A549 (cell line): Measurements from ENCODE around the gene SLIT3. TPM values are rescaled to one million over a fixed set of nuclear protein-coding genes. Genes with fewer than 3 reads are reported as not detected.

Experiments used
- ATAC-seq, 2 experiments: fragments of 200-7000 bp in 1 of 2; fragments of >200 bp in 1 of 2; cut with Nextera tagmentation in 1 of 2; cut with Tn5 transposase in 1 of 2; 3 replicates each; pipeline versions ENCODE4 v1.8.0 to v1.9.1; 2018 to 2020; ENCODE audit warnings: mild to moderate bottlenecking in 1 of 2, moderate library complexity in 1 of 2
- CTCF ChIA-PET: fragments of 300-600 bp; sonication (Branson Sonifier 250); formaldehyde crosslinking; extraction: SDS; loops from one replicate; lab custom pipeline; 2021; ENCODE audit warnings: antibody characterized with exemption, inconsistent platforms; lab: Yijun Ruan, JAX
- POLR2A ChIA-PET: fragments of 350-600 bp; formaldehyde crosslinking; extraction: SDS; loops from one replicate; lab custom pipeline; 2021; ENCODE audit warnings: antibody characterized with exemption, inconsistent platforms; lab: Yijun Ruan, JAX
- DNase-seq, 2 experiments: peaks; one replicate each; pipeline versions ENCODE4 v3.0.0 to v3.0.0-alpha.2; 2011 to 2016; ENCODE audit warnings: low read depth in 1 of 2, low spot score in 1 of 2
- FAIRE-seq: peaks from 2 replicates; lab custom pipeline; 2011; peaks lifted over from hg19 to GRCh38; lab: Jason Lieb, UNC
- H3K27ac ChIP-seq, 2 experiments: fragments of >200 bp; sonication (Bioruptor Twin); formaldehyde crosslinking; 3 replicates each; pipeline ENCODE4 v1.5.1; 2016 to 2017
- H3K4me1 ChIP-seq: fragments of >200 bp; sonication (Bioruptor Twin); formaldehyde crosslinking; 3 replicates; pipeline ENCODE4 v1.6.1; 2016
- H3K4me2 ChIP-seq: fragments of >200 bp; sonication (Bioruptor Twin); formaldehyde crosslinking; 3 replicates; pipeline ENCODE4 v1.6.1; 2016
- H3K4me3 ChIP-seq: fragments of >200 bp; sonication (Bioruptor Twin); formaldehyde crosslinking; 3 replicates; pipeline ENCODE4 v1.5.1; 2016
- H3K9me3 ChIP-seq: fragments of >200 bp; sonication (Bioruptor Twin); formaldehyde crosslinking; 3 replicates; pipeline ENCODE4 v1.6.1; 2016
- ATOH8 ChIP-seq: fragments of 250-450 bp; sonication (Bioruptor Pico); IDR thresholded peaks from 2 replicates; pipeline ENCODE4 v1.5.0; 2020; ENCODE audit warnings: low read depth, mild to moderate bottlenecking, moderate library complexity
- CBX2 ChIP-seq: fragments of 200-600 bp; sonication (generic); IDR thresholded peaks from 2 replicates; pipeline ENCODE4 v1.6.1; 2016; ENCODE audit warnings: low read depth, mild to moderate bottlenecking, borderline replicate concordance
- CHD2 ChIP-seq: fragments of 150-350 bp; IDR thresholded peaks from 2 replicates; pipeline ENCODE4 v1.6.1; 2014; ENCODE audit warnings: low read length; ENCODE audit not compliant: partially characterized antibody
- E2F6 ChIP-seq: IDR thresholded peaks from 2 replicates; pipeline ENCODE4 v1.6.1; 2012; ENCODE audit warnings: low read depth, borderline replicate concordance
- EHF ChIP-seq: fragments of 250-450 bp; sonication (Bioruptor Pico); IDR thresholded peaks from 2 replicates; pipeline ENCODE4 v1.5.0; 2020; ENCODE audit warnings: mild to moderate bottlenecking
- EHMT2 ChIP-seq: fragments of 200-600 bp; sonication (generic); IDR thresholded peaks from 2 replicates; pipeline ENCODE4 v1.6.1; 2016; ENCODE audit warnings: antibody characterized with exemption, low read depth, mild to moderate bottlenecking, moderate library complexity
- EP300 ChIP-seq, 2 experiments: fragments of >200 bp; sonication (Bioruptor Twin); formaldehyde crosslinking; IDR thresholded peaks; 2 replicates in 1 of 2; 3 replicates in 1 of 2; pipeline ENCODE4 v1.6.1; 2016 to 2017
- FOSB ChIP-seq: fragments of 250-450 bp; sonication (Bioruptor Pico); IDR thresholded peaks from 2 replicates; pipeline ENCODE4 v1.5.0; 2020; ENCODE audit warnings: mild to moderate bottlenecking, moderate library complexity
- FOSL2 ChIP-seq, 2 experiments: fragments of 450-650 bp in 1 of 2; fragments of >200 bp in 1 of 2; sonication (Bioruptor Twin) in 1 of 2; formaldehyde crosslinking; IDR thresholded peaks; 2 replicates each; pipeline versions ENCODE4 v1.5.0 to v1.6.1; 2016 to 2020; ENCODE audit warnings: mild to moderate bottlenecking in 1 of 2, moderate library complexity in 1 of 2
- FOXS1 ChIP-seq: fragments of 250-450 bp; sonication (Bioruptor Pico); IDR thresholded peaks from 2 replicates; pipeline ENCODE4 v1.5.0; 2020; ENCODE audit warnings: mild to moderate bottlenecking, moderate library complexity
- HDAC2 ChIP-seq: fragments of 200-600 bp; sonication (generic); IDR thresholded peaks from 2 replicates; pipeline ENCODE4 v1.6.1; 2016
- HOXB5 ChIP-seq: fragments of 250-450 bp; sonication (Bioruptor Pico); IDR thresholded peaks from 2 replicates; pipeline ENCODE4 v1.5.0; 2020; ENCODE audit warnings: mild to moderate bottlenecking, moderate library complexity
- JUNB ChIP-seq: fragments of >200 bp; sonication (Bioruptor Twin); formaldehyde crosslinking; IDR thresholded peaks from 2 replicates; pipeline ENCODE4 v1.6.1; 2016
- KDM5A ChIP-seq: fragments of 200-600 bp; sonication (generic); IDR thresholded peaks from 2 replicates; pipeline ENCODE4 v1.6.1; 2016; ENCODE audit warnings: antibody characterized with exemption, mild to moderate bottlenecking
- MAFK ChIP-seq: fragments of 450-650 bp; IDR thresholded peaks from 2 replicates; pipeline ENCODE4 v1.6.1; 2014; ENCODE audit not compliant: partially characterized antibody
- MAZ ChIP-seq: fragments of 150-350 bp; IDR thresholded peaks from 2 replicates; pipeline ENCODE4 v1.6.1; 2014; ENCODE audit warnings: antibody characterized with exemption, low read depth, low read length, borderline replicate concordance
- NPAS2 ChIP-seq: fragments of 250-450 bp; sonication (Bioruptor Pico); IDR thresholded peaks from 2 replicates; pipeline ENCODE4 v1.8.0; 2022; ENCODE audit warnings: mild to moderate bottlenecking, moderate library complexity, borderline replicate concordance
- POLR2A ChIP-seq: IDR thresholded peaks from 2 replicates; pipeline ENCODE4 v1.6.1; 2012; ENCODE audit warnings: mild to moderate bottlenecking, low read length
- RAD21 ChIP-seq, 2 experiments: fragments of >200 bp in 1 of 2; sonication (Bioruptor Twin) in 1 of 2; formaldehyde crosslinking in 1 of 2; IDR thresholded peaks in 1 of 2; conservative IDR thresholded peaks in 1 of 2; 2 replicates in 1 of 2; 3 replicates in 1 of 2; pipeline ENCODE4 v1.6.1; 2012 to 2018; ENCODE audit warnings: inconsistent platforms in 1 of 2
- SMC3 ChIP-seq: fragments of >200 bp; sonication (Bioruptor Twin); formaldehyde crosslinking; IDR thresholded peaks from 3 replicates; pipeline ENCODE4 v1.6.1; 2018; ENCODE audit warnings: inconsistent platforms
- SREBF2 ChIP-seq: fragments of 450-650 bp; IDR thresholded peaks from 2 replicates; pipeline ENCODE4 v1.6.1; 2014; ENCODE audit warnings: mild to moderate bottlenecking, moderate library complexity
- TFCP2L1 ChIP-seq: fragments of 250-450 bp; sonication (Bioruptor Pico); IDR thresholded peaks from 2 replicates; pipeline ENCODE4 v1.5.0; 2021; ENCODE audit warnings: mild to moderate bottlenecking
- TP53 ChIP-seq: fragments of 250-450 bp; sonication (Bioruptor Pico); IDR thresholded peaks from 2 replicates; pipeline ENCODE4 v1.5.0; 2021; ENCODE audit warnings: mild to moderate bottlenecking, moderate library complexity
- ZFP36 ChIP-seq: fragments of 450-650 bp; IDR thresholded peaks from 2 replicates; pipeline ENCODE4 v1.6.1; 2014; ENCODE audit warnings: borderline replicate concordance; ENCODE audit not compliant: partially characterized antibody
- WGBS: methylation state at CpG from one replicate; pipeline ENCODE4 v1.1.6; 2017; ENCODE audit errors: missing lambda C conversion rate; 5-methylcytosine and 5-hydroxymethylcytosine counted together
- polyA plus RNA-seq, 4 experiments: library from polyadenylated mRNA; depleted of rRNA in 3 of 4; stranded (reverse); fragments of >200 nt; fragmentation: RNase III in 1 of 4; extraction: RNeasy Plus Mini Kit Qiagen cat#74134 plus additional on column Dnase treatment in 1 of 4; gene quantifications; 2 replicates in 3 of 4; 3 replicates in 1 of 4; pipeline ENCODE4 v1.2.3, GENCODE V29; 2011 to 2017
- TF ChIP-seq, protein P1 (sequence below): IDR thresholded peaks from 2 replicates; pipeline ENCODE4 v1.6.1; 2012
- TF ChIP-seq, protein P2 (sequence below): fragments of >200 bp; sonication (Bioruptor Twin); formaldehyde crosslinking; IDR thresholded peaks from 3 replicates; pipeline ENCODE4 v1.6.1; 2016
- TF ChIP-seq, protein P3 (sequence below): fragments of 150-350 bp; IDR thresholded peaks from 2 replicates; pipeline ENCODE4 v1.6.1; 2014; ENCODE audit warnings: low read depth, mild to moderate bottlenecking, low read length

Gene SLIT3
- polyA plus RNA-seq, 2 of the 4 experiments (the other 2 are of a cell fraction) = 12.7 to 22.9 TPM

DNA sequence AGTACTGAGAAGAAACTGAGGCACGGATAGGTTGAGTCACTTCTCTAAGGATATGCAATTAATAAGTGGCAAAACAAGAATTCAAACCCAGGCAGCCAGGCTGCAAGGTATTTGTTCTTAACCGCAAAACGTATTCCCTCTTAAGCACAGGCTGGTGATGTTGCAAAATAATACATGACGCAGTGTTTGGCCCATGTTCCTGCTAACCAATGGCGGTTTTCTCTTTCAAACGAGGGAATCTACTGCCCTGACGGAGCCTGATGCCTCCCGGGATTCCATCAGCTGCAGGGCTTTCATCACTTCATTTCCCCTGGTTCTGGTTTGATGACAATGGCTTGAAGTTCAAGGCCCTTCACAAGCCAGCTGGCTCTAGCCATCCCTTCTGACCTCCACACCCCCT lies 154.8 kb downstream of the SLIT3 start:
- POLR2A ChIA-PET = no interaction called here
- H3K27ac ChIP-seq = no peak overlapping the region
- TF ChIP-seq POLR2A (no peak), HOXB5 (CRISPR knock-in tag) (no peak), JUNB (no peak), MAFK (no peak), TFCP2L1 (no peak), FOSL2 (IDR thresholded peaks at IDR 0.05) (no peak), FOSL2 (CRISPR knock-in tag; IDR thresholded peaks at IDR 0.05) (no peak), ZFP36 (no peak), E2F6 (no peak), TP53 (CRISPR knock-in tag) (no peak), KDM5A (no peak), CBX2 (no peak), EHMT2 (no peak), EP300 (IDR thresholded peaks at IDR 0.05) (no peak), RAD21 (conservative IDR thresholded peaks at IDR 0.05 in 1 of 2, IDR thresholded peaks at IDR 0.05 in 1 of 2) (no peak), FOSB (CRISPR knock-in tag) (no peak)
- TF ChIP-seq, protein P1, sequence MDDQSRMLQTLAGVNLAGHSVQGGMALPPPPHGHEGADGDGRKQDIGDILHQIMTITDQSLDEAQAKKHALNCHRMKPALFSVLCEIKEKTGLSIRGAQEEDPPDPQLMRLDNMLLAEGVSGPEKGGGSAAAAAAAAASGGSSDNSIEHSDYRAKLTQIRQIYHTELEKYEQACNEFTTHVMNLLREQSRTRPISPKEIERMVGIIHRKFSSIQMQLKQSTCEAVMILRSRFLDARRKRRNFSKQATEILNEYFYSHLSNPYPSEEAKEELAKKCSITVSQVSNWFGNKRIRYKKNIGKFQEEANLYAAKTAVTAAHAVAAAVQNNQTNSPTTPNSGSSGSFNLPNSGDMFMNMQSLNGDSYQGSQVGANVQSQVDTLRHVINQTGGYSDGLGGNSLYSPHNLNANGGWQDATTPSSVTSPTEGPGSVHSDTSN = no peak
- TF ChIP-seq, protein P2, sequence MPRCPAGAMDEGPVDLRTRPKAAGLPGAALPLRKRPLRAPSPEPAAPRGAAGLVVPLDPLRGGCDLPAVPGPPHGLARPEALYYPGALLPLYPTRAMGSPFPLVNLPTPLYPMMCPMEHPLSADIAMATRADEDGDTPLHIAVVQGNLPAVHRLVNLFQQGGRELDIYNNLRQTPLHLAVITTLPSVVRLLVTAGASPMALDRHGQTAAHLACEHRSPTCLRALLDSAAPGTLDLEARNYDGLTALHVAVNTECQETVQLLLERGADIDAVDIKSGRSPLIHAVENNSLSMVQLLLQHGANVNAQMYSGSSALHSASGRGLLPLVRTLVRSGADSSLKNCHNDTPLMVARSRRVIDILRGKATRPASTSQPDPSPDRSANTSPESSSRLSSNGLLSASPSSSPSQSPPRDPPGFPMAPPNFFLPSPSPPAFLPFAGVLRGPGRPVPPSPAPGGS = no peak
- TF ChIP-seq, protein P3, sequence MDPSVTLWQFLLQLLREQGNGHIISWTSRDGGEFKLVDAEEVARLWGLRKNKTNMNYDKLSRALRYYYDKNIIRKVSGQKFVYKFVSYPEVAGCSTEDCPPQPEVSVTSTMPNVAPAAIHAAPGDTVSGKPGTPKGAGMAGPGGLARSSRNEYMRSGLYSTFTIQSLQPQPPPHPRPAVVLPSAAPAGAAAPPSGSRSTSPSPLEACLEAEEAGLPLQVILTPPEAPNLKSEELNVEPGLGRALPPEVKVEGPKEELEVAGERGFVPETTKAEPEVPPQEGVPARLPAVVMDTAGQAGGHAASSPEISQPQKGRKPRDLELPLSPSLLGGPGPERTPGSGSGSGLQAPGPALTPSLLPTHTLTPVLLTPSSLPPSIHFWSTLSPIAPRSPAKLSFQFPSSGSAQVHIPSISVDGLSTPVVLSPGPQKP = no peak
- 89% methylated on average over 8 of the region's 8 CpGs for WGBS
- no peaks in the 10 kb centered on the region for H3K9me3 ChIP-seq
- H3K4me2 ChIP-seq = no peak overlapping the region
- ATAC-seq (no peak), FAIRE-seq (no peak), DNase-seq (no peak)
- H3K4me3 ChIP-seq = no peak overlapping the region
- CTCF ChIA-PET = interaction anchor here (1.0 to 2.4 kb wide), 5 partner anchors 15 to 156 kb away, joined by 3 to 8 read pairs (median 3); no protein-coding TSS in a partner anchor
- peaks cover 5% of the 10 kb centered on the region; the same call in 2 of the 3 replicates for H3K4me1 ChIP-seq

DNA sequence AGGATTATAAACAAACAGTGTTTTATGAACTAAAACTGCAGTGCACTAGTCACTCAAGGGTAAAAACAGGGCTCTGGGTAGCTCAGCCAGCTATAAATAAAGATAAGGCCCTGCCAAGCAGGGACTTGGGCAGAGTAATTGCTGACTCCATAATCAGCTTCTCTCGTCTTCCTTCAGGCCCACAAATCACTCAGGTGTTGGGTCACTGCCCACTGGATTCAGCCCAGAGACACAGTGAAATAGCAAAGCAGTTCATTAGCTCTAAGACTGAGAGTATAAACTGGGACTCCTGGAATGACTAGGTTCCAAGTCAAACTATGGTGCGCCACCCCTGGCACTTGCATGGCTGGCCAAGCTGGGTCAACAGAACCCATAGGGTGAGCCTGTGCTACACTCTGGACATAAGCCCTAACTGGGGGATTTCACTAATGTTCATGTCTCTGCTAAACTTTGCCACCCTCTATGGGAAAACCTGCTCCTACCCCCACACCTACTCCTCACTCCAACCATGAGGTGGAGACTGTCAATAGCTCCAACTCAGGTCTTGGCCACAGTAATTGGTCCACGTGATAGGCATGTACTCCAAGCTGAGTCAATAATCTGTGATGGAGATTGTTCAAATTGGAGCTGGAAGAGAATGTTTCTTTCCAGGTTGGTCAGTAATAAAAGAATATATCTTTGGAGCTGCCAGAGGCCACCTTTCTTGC lies 158.5 kb downstream of the SLIT3 start:
- WGBS = 93% methylated on average over 3 of the region's 3 CpGs
- peaks cover 26% of the 10 kb centered on the region for H3K4me1 ChIP-seq
- FAIRE-seq = no peak
- DNase-seq = no peak
- peak overlapping the region in 1 of 2 experiments; percentile 38; a peak in 1 of 6 replicates for H3K27ac ChIP-seq
- ATAC-seq = no peak
- ChIA-PET POLR2A (interaction anchor here (1.1 kb wide), 1 partner anchor 19 kb away, joined by 3 read pairs; no protein-coding TSS in a partner anchor), CTCF (interaction anchor here (0.8 to 1.4 kb wide), 4 partner anchors 57 to 426 kb away, joined by 3 to 4 read pairs (median 3); no protein-coding TSS in a partner anchor)
- no peak overlapping the region for H3K4me3 ChIP-seq
- H3K4me2 ChIP-seq = no peak overlapping the region
- no peaks in the 10 kb centered on the region for H3K9me3 ChIP-seq
- TF ChIP-seq, protein P3 = no peak
- TF ChIP-seq CHD2 = no peak
- TF ChIP-seq SMC3 = no peak
- no peak for TF ChIP-seq EHF (CRISPR knock-in tag)
- no peak for TF ChIP-seq FOXS1 (CRISPR knock-in tag)
- TF ChIP-seq HOXB5 (CRISPR knock-in tag) = no peak
- TF ChIP-seq NPAS2 (CRISPR knock-in tag) = no peak
- no peak for TF ChIP-seq HDAC2
- no peak for TF ChIP-seq ATOH8 (CRISPR knock-in tag)
- TF ChIP-seq SREBF2 = no peak
- no peak for TF ChIP-seq MAFK
- TF ChIP-seq MAZ = no peak
